GM12873 (cell line): Measurements from ENCODE around the gene SDHAF4.

Experiments
- CTCF ChIP-seq: IDR thresholded peaks from 2 replicates; pipeline ENCODE4 v1.5.1; 2012; ENCODE audit warnings: low read depth, mild to moderate bottlenecking, moderate library complexity, low read length, control low read depth; ENCODE audit not compliant: insufficient read depth; ENCODE audit errors: missing control alignments

SDHAF4 gene

GRCh38 chr6:70593118-70593486 lies 26.4 kb downstream of the SDHAF4 start:
- no peak for TF ChIP-seq CTCF

- TF ChIP-seq CTCF = no peak
Observed at GRCh38 chr6:70599187-70599586, 32.5 kb downstream of the SDHAF4 start.

DNA sequence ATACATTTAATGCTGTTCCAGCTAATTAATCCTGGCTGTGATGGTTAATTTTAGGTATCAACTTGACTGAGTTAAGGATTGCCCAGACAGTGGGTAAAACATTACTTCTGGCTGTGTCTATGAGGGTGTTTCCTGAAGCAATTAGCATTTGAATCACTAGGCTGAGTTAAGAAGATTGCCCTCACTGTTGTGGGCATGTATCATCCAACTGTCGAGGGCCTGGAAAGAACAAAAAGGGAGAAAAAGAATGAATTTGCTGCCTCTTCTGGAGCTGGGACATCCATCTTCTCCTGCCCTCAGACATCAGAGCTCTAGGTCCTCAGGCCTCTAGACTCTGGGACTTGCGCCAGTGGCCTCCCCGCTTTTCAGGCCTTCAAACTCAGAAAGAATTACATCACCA lies 34.3 kb downstream of the SDHAF4 start:
- no peak for TF ChIP-seq CTCF

- no peak for TF ChIP-seq CTCF
Observed at GRCh38 chr6:70604254-70604653, 37.5 kb downstream of the SDHAF4 start.

DNA sequence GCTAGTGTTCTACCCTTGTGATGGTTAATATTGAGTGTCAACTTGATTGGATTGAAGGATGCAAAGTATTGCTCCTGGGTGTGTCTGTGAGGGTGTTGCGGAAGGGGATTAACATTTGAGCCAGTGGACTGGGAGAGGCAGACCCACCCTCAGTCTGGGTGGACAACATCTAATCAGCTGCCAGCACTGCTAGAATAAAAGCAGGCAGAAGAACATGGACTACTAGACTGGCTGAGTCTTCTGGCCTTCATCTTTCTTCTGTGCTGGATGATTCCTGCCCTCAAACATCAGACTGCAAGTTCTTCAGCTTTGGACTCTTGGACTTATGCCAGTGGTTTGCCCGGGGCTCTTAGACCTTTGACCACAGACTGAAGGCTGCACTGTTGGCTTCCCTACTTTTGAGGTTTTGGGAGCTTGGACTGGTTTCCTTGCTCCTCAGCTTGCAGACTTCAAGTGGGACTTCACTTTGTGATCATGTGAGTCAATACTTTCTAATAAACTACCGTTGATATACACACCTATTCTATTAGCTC lies 50.1 kb downstream of the SDHAF4 start:
- TF ChIP-seq CTCF = no peak

DNA sequence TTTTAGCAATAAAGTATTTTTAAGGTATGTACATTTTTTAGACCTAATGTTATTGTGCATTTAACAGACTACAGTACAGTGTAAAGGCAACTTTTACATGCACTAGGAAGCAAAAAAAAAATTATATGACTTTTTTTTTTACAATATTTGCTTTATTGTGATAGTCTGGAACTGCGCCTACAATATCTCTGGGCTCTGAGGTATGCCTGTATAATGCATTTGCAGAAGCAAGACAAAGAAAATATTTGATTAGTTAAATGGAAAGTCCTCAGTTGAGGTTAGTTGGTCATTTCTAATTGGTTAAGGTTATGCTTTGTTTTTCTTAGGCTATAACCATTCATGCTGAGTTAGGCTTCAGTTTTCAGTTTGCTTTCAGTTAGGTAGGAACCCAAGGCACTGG lies 54.0 kb downstream of the SDHAF4 start:
- no peak for TF ChIP-seq CTCF

GRCh38 chr6:70622461-70622860 lies 55.7 kb downstream of the SDHAF4 start:
- no peak for TF ChIP-seq CTCF
